Sigmoid colon (tissue), 7 donors: Measurements from ENCODE around the gene RASSF1. TPM values are rescaled to one million over a fixed set of nuclear protein-coding genes. Genes with fewer than 3 reads are reported as not detected.

Experiments
- DNase-seq: peaks from one replicate; pipeline ENCODE4 v3.0.0-alpha.2; 2019
- H3K27ac ChIP-seq, 4 donors: fragments of 200-600 bp; sonication (generic); one replicate each; pipeline ENCODE4 v1.5.1; 2016 to 2019; ENCODE audit warnings: mild to moderate bottlenecking in 1 of 4
- H3K27me3 ChIP-seq, 3 donors: fragments of 200-600 bp; sonication (generic); one replicate each; pipeline ENCODE4 v1.5.1; 2019; ENCODE audit warnings: mild to moderate bottlenecking in 1 of 3
- H3K36me3 ChIP-seq, 4 donors: fragments of 200-600 bp; sonication (generic); one replicate each; pipeline ENCODE4 v1.5.1; 2016 to 2019
- H3K4me1 ChIP-seq, 4 donors: fragments of 200-600 bp; sonication (generic); one replicate each; pipeline ENCODE4 v1.5.1; 2017 to 2019
- H3K4me3 ChIP-seq, 4 donors: fragments of 200-600 bp; sonication (generic); one replicate each; pipeline ENCODE4 v1.5.1; 2017 to 2019; ENCODE audit warnings: mild to moderate bottlenecking in 2 of 4, moderate library complexity in 1 of 4
- H3K9me3 ChIP-seq, 4 donors: fragments of 200-600 bp in 3 of 4; sonication (generic) in 3 of 4; one replicate each; pipeline versions ENCODE4 v1.5.1 to v1.6.1; 2013 to 2019
- CTCF ChIP-seq, 4 experiments: fragments of 450-650 bp in 3 of 4; fragments of 200-600 bp in 1 of 4; IDR thresholded peaks; one replicate each; pipeline ENCODE4 v1.5.1; 2016 to 2019; ENCODE audit warnings: antibody characterized with exemption in 4 of 4, mild to moderate bottlenecking in 3 of 4, moderate library complexity in 2 of 4
- EP300 ChIP-seq, 4 donors: sonication (generic); formaldehyde crosslinking; IDR thresholded peaks; one replicate each; pipeline ENCODE4 v1.6.1; 2017; ENCODE audit warnings: antibody characterized with exemption in 4 of 4
- POLR2A ChIP-seq, 2 donors: fragments of 450-650 bp; IDR thresholded peaks; one replicate each; pipeline ENCODE4 v1.6.1; 2016; ENCODE audit warnings: antibody characterized with exemption in 2 of 2, mild to moderate bottlenecking in 2 of 2, moderate library complexity in 2 of 2
- POLR2AphosphoS5 ChIP-seq, 4 donors: sonication (generic); formaldehyde crosslinking; IDR thresholded peaks; one replicate each; pipeline ENCODE4 v1.6.1; 2017; ENCODE audit warnings: antibody characterized with exemption in 4 of 4
- WGBS, 2 donors: extraction: QIAGEN DNeasy Blood & Tissue Kit; methylation state at CpG; one replicate each; pipeline ENCODE4 v1.1.7; 2013; 5-methylcytosine and 5-hydroxymethylcytosine counted together
- intact Hi-C: fragments of 100-400 bp; cut with DNase I; formaldehyde crosslinking; loops from one replicate; pipeline ENCODE4 v1.15.1; 2023
- polyA plus RNA-seq, 3 donors: library from polyadenylated mRNA; stranded (reverse); fragments of 200-250 nt; gene quantifications; one replicate each; pipeline ENCODE4 v1.2.3, GENCODE V29; 2013
- total RNA-seq, 4 donors: library from RNA; depleted of rRNA; stranded (reverse); fragments of >200 nt; gene quantifications; one replicate each; pipeline ENCODE4 v1.1.0, GENCODE V29; 2016
- donor health status: healthy with polysubstance abuse.
- donor health status: Bipolar disorder and iron deficiency.
- donor health status: healthy.

Gene RASSF1
- total and polyA plus RNA-seq, 7 donors, result 16.4 to 41.7 (median 27.7) TPM

- H3K27me3 ChIP-seq, result no peaks in the 10 kb centered on the region
- peak overlapping the region; percentile 88 to 92 (median 92) for H3K27ac ChIP-seq
- intact Hi-C loops, result loop anchor here (5.0 to 10.0 kb wide), 2 partner anchors 131 to 1062 kb away; partner anchors contain the start of genes GNAT1 and MANF
- no peak overlapping the region for H3K4me3 ChIP-seq
- 54 to 61% methylated on average over 4 of the region's 4 CpGs for WGBS, 2 donors
- no peak for DNase-seq
- TF ChIP-seq POLR2A (IDR thresholded peaks at IDR 0.05) (no peak), CTCF (IDR thresholded peaks at IDR 0.05) (no peak), POLR2AphosphoS5 (IDR thresholded peaks at IDR 0.05) (no peak), EP300 (IDR thresholded peaks at IDR 0.05) (no peak)
- peaks cover 0 to 69% (median 58%) of the 10 kb centered on the region in 4 donors for H3K4me1 ChIP-seq
- peaks cover 0 to 37% (median 5%) of the 10 kb centered on the region in 4 donors for H3K36me3 ChIP-seq
- H3K9me3 ChIP-seq, result no peaks in the 10 kb centered on the region
These were observed 17.5 kb downstream of the RASSF1 start for GRCh38 chr3:50323092-50323600.

GRCh38 chr3:50322386-50323091 lies 18.1 kb downstream of the RASSF1 start, which contains the start of gene HYAL2:
TSS of gene HYAL2 (minus strand) at chr3:50322745. CDS start at chr3:50320489, 2,256 bp downstream.
- Histone ChIP-seq H3K36me3 (peaks cover 0 to 43% (median 7%) of the 10 kb centered on the region in 4 donors), H3K4me3 (peak within 1 kb of the TSS; percentile 58 to 84 (median 75)), H3K27me3 (no peaks in the 10 kb centered on the region), H3K9me3 (no peaks in the 10 kb centered on the region), H3K4me1 (peaks cover 0 to 71% (median 62%) of the 10 kb centered on the region in 4 donors), H3K27ac (peak within 1 kb of the TSS; percentile 88 to 92 (median 92))
- DNase-seq, result no peak
- peak; percentile 8 to 47 (median 44) for TF ChIP-seq POLR2AphosphoS5 (IDR thresholded peaks at IDR 0.05)
- no peak for TF ChIP-seq POLR2A (IDR thresholded peaks at IDR 0.05)
- no peak for TF ChIP-seq EP300 (IDR thresholded peaks at IDR 0.05)
- intact Hi-C loops, result loop anchor here (5.0 to 10.0 kb wide), 2 partner anchors 130 to 1062 kb away; partner anchors contain the start of genes GNAT1 and MANF
- WGBS, 2 donors, result 50 to 63% methylated on average over 31 of the region's 31 CpGs

- intact Hi-C loops, result loop anchor here (5.0 to 10.0 kb wide), 2 partner anchors 130 to 1063 kb away; partner anchors contain the start of genes GNAT1 and MANF
- 37 to 45% methylated on average over 14 of the region's 14 CpGs for WGBS, 2 donors
- peak overlapping the region; percentile 58 to 84 (median 75) for H3K4me3 ChIP-seq
- no peaks in the 10 kb centered on the region for H3K27me3 ChIP-seq
- H3K27ac ChIP-seq, result peak overlapping the region; percentile 88 to 92 (median 92)
- H3K36me3 ChIP-seq, result peaks cover 0 to 48% (median 8%) of the 10 kb centered on the region in 4 donors
- H3K4me1 ChIP-seq, result peaks cover 0 to 71% (median 61%) of the 10 kb centered on the region in 4 donors
- TF ChIP-seq EP300 (IDR thresholded peaks at IDR 0.05), result no peak
- no peak for TF ChIP-seq POLR2A (IDR thresholded peaks at IDR 0.05)
- peak in 2 of 4 donors; percentile 23 to 28 for TF ChIP-seq POLR2AphosphoS5 (IDR thresholded peaks at IDR 0.05)
- DNase-seq, result no peak
- no peaks in the 10 kb centered on the region for H3K9me3 ChIP-seq
These were observed 18.6 kb downstream of the RASSF1 start for GRCh38 chr3:50322115-50322385.

- DNase-seq, result peak; percentile 95
- peak overlapping the region; percentile 88 to 92 (median 92) for H3K27ac ChIP-seq
- peak overlapping the region; percentile 58 to 84 (median 75) for H3K4me3 ChIP-seq
- peaks cover 0 to 51% (median 8%) of the 10 kb centered on the region in 4 donors for H3K36me3 ChIP-seq
- WGBS, 2 donors, result 1% methylated on average over 59 of the region's 59 CpGs
- no peak for TF ChIP-seq EP300 (IDR thresholded peaks at IDR 0.05)
- peak in 2 of 4 donors; percentile 52 to 64 for TF ChIP-seq POLR2AphosphoS5 (IDR thresholded peaks at IDR 0.05)
- TF ChIP-seq CTCF (IDR thresholded peaks at IDR 0.05), result peak; percentile 22 to 50 (median 42)
- no peak for TF ChIP-seq POLR2A (IDR thresholded peaks at IDR 0.05)
- H3K4me1 ChIP-seq, result peaks cover 0 to 70% (median 59%) of the 10 kb centered on the region in 4 donors
- intact Hi-C loops, result loop anchor here (2.0 to 10.0 kb wide), 3 partner anchors 23 to 1063 kb away; partner anchors contain the start of genes GNAT1, HYAL3, MANF and NAA80
- no peaks in the 10 kb centered on the region for H3K27me3 ChIP-seq
- no peaks in the 10 kb centered on the region for H3K9me3 ChIP-seq
These were observed 19.1 kb downstream of the RASSF1 start for GRCh38 chr3:50321336-50322114.

GRCh38 chr3:50320853-50321335 lies 19.7 kb downstream of the RASSF1 start:
- H3K36me3 ChIP-seq, result peaks cover 0 to 51% (median 9%) of the 10 kb centered on the region in 4 donors
- WGBS, 2 donors, result 0 to 1% methylated on average over 45 of the region's 45 CpGs

More at GRCh38 chr3:50320853-50321335, 19.7 kb downstream of the RASSF1 start:
- intact Hi-C loops, result loop anchor here (2.0 to 10.0 kb wide), 3 partner anchors 22 to 1064 kb away; partner anchors contain the start of genes GNAT1, HYAL3, MANF and NAA80
- peak in 1 of 2 donors; percentile 25 for TF ChIP-seq POLR2A (IDR thresholded peaks at IDR 0.05)
- peak in 2 of 4 donors; percentile 20 to 26 for TF ChIP-seq POLR2AphosphoS5 (IDR thresholded peaks at IDR 0.05)
- no peak for TF ChIP-seq CTCF (IDR thresholded peaks at IDR 0.05)
- H3K27ac ChIP-seq, result peak overlapping the region; percentile 88 to 92 (median 92)
- no peaks in the 10 kb centered on the region for H3K27me3 ChIP-seq
- H3K4me3 ChIP-seq, result peak overlapping the region; percentile 58 to 84 (median 75)
- H3K4me1 ChIP-seq, result peaks cover 0 to 66% (median 59%) of the 10 kb centered on the region in 4 donors
- no peaks in the 10 kb centered on the region for H3K9me3 ChIP-seq
- DNase-seq, result peak; percentile 91
